HepG2 (cell line): ENCODE results near the gene CST4. TPM values are rescaled to one million over a fixed set of nuclear protein-coding genes. Genes with fewer than 3 reads are reported as not detected.

Source experiments
- CBX2 ChIP-seq, 2 experiments: fragments of 200-600 bp in 1 of 2; sonication (generic); formaldehyde crosslinking in 1 of 2; IDR thresholded peaks; 2 replicates each; pipeline versions ENCODE4 v1.7.0 to v1.8.1; 2018 to 2022; ENCODE audit warnings: low read depth in 2 of 2, low read length in 1 of 2, mild to moderate bottlenecking in 1 of 2, missing genetic modification reagents in 1 of 2
- ETV6 ChIP-seq: sonication (generic); formaldehyde crosslinking; conservative IDR thresholded peaks from 2 replicates; pipeline ENCODE4 v1.4.0; 2020; ENCODE audit warnings: missing genetic modification reagents
- FLYWCH1 ChIP-seq: sonication (generic); formaldehyde crosslinking; IDR thresholded peaks from 2 replicates; pipeline ENCODE4 v1.8.1; 2023; ENCODE audit warnings: mild to moderate bottlenecking, missing genetic modification reagents
- FOXJ3 ChIP-seq: sonication (generic); formaldehyde crosslinking; IDR thresholded peaks from 2 replicates; pipeline ENCODE4 v1.4.0; 2020; ENCODE audit warnings: missing genetic modification reagents, mild to moderate bottlenecking, borderline replicate concordance
- HOXA7 ChIP-seq: sonication (generic); formaldehyde crosslinking; IDR thresholded peaks from 2 replicates; pipeline ENCODE4 v1.8.1; 2022; ENCODE audit warnings: mild to moderate bottlenecking, missing genetic modification reagents, moderate library complexity
- JUN ChIP-seq: sonication (generic); formaldehyde crosslinking; IDR thresholded peaks from 2 replicates; pipeline ENCODE4 v1.4.0; 2020; ENCODE audit warnings: mild to moderate bottlenecking, missing genetic modification reagents
- MYC ChIP-seq: sonication (generic); formaldehyde crosslinking; IDR thresholded peaks from 2 replicates; pipeline ENCODE4 v1.9.0; 2021; ENCODE audit warnings: missing genetic modification reagents, borderline replicate concordance
- NCOA1 ChIP-seq: sonication (generic); formaldehyde crosslinking; IDR thresholded peaks from 2 replicates; pipeline ENCODE4 v1.9.0; 2021; ENCODE audit warnings: missing genetic modification reagents
- NCOA5 ChIP-seq: sonication (generic); formaldehyde crosslinking; IDR thresholded peaks from 2 replicates; pipeline ENCODE4 v1.4.0; 2020; ENCODE audit warnings: missing genetic modification reagents
- NR3C1 ChIP-seq: sonication (generic); formaldehyde crosslinking; IDR thresholded peaks from 2 replicates; pipeline ENCODE4 v1.4.0; 2020; ENCODE audit warnings: missing genetic modification reagents
- SIN3B ChIP-seq: fragments of 150-350 bp; IDR thresholded peaks from 2 replicates; pipeline ENCODE4 v1.6.1; 2014; ENCODE audit warnings: low read length
- SIX4 ChIP-seq: sonication (generic); formaldehyde crosslinking; IDR thresholded peaks from 2 replicates; pipeline ENCODE4 v1.4.0; 2020; ENCODE audit warnings: missing genetic modification reagents
- SP1 ChIP-seq, 2 experiments: fragments of 450-650 bp in 1 of 2; sonication (generic) in 1 of 2; formaldehyde crosslinking in 1 of 2; IDR thresholded peaks; 2 replicates each; pipeline versions ENCODE4 v1.4.0 to v1.6.1; 2016 to 2020; ENCODE audit warnings: missing genetic modification reagents in 1 of 2
- ZNF10 ChIP-seq: sonication (generic); formaldehyde crosslinking; IDR thresholded peaks from 2 replicates; pipeline ENCODE4 v1.4.0; 2020; ENCODE audit warnings: mild to moderate bottlenecking, low read depth, missing genetic modification reagents, borderline replicate concordance
- ZNF225 ChIP-seq: sonication (generic); formaldehyde crosslinking; IDR thresholded peaks from 2 replicates; pipeline ENCODE4 v1.4.0; 2020; ENCODE audit warnings: mild to moderate bottlenecking, missing genetic modification reagents
- ZNF264 ChIP-seq: sonication (generic); formaldehyde crosslinking; IDR thresholded peaks from 2 replicates; pipeline ENCODE4 v1.4.0; 2020; ENCODE audit warnings: missing genetic modification reagents
- ZNF275 ChIP-seq: sonication (generic); formaldehyde crosslinking; IDR thresholded peaks from 2 replicates; pipeline ENCODE4 v1.8.0; 2022; ENCODE audit warnings: missing genetic modification reagents, mild to moderate bottlenecking, inconsistent platforms, borderline replicate concordance
- ZNF280D ChIP-seq: sonication (generic); formaldehyde crosslinking; IDR thresholded peaks from 2 replicates; pipeline ENCODE4 v1.5.1; 2020; ENCODE audit warnings: mild to moderate bottlenecking, missing genetic modification reagents
- ZNF343 ChIP-seq: sonication (generic); formaldehyde crosslinking; IDR thresholded peaks from 2 replicates; pipeline ENCODE4 v1.4.0; 2020; ENCODE audit warnings: mild to moderate bottlenecking, missing genetic modification reagents
- ZNF776 ChIP-seq: sonication (generic); formaldehyde crosslinking; IDR thresholded peaks from 2 replicates; pipeline ENCODE4 v1.4.0; 2020; ENCODE audit warnings: mild to moderate bottlenecking, missing genetic modification reagents
- ZSCAN9 ChIP-seq: IDR thresholded peaks from 2 replicates; pipeline ENCODE4 v1.6.1; 2016; ENCODE audit warnings: borderline replicate concordance
- polyA plus RNA-seq, 8 experiments: library from polyadenylated mRNA; depleted of rRNA in 3 of 8; stranded (reverse) in 7 of 8; unstranded in 1 of 8; fragments of >200 nt; fragmentation: Illumina TruSeq in 4 of 8; extraction: Trizol in 4 of 8; gene quantifications; 2 replicates each; pipeline versions ENCODE4 v1.2.1 to v1.2.3, GENCODE V29; 2011 to 2016; ENCODE audit warnings: low read depth in 4 of 8, missing spikeins in 1 of 8, mixed read lengths in 1 of 8; ENCODE audit not compliant: insufficient read depth in 1 of 8
- total RNA-seq, 5 experiments: library from RNA; depleted of rRNA; stranded (reverse); fragments of >200 nt; fragmentation: Illumina TruSeq; extraction: Trizol; gene quantifications; 2 replicates each; pipeline ENCODE4 v1.2.3, GENCODE V29; 2016; ENCODE audit warnings: low read depth in 1 of 5
- TF ChIP-seq, protein P1 (sequence below): sonication (generic); formaldehyde crosslinking; IDR thresholded peaks from 2 replicates; pipeline ENCODE4 v1.5.0; 2020; ENCODE audit warnings: missing genetic modification reagents, mild to moderate bottlenecking, borderline replicate concordance
- TF ChIP-seq, protein P2 (sequence below): sonication (generic); IDR thresholded peaks from 2 replicates; pipeline ENCODE4 v1.6.1; 2016; ENCODE audit warnings: low read depth, borderline replicate concordance

The CST4 gene
- total and polyA plus RNA-seq, 2 of the 13 experiments (the other 11 are each of a cell fraction or from before 2014, with no cell fraction given) = not detected

DNA sequence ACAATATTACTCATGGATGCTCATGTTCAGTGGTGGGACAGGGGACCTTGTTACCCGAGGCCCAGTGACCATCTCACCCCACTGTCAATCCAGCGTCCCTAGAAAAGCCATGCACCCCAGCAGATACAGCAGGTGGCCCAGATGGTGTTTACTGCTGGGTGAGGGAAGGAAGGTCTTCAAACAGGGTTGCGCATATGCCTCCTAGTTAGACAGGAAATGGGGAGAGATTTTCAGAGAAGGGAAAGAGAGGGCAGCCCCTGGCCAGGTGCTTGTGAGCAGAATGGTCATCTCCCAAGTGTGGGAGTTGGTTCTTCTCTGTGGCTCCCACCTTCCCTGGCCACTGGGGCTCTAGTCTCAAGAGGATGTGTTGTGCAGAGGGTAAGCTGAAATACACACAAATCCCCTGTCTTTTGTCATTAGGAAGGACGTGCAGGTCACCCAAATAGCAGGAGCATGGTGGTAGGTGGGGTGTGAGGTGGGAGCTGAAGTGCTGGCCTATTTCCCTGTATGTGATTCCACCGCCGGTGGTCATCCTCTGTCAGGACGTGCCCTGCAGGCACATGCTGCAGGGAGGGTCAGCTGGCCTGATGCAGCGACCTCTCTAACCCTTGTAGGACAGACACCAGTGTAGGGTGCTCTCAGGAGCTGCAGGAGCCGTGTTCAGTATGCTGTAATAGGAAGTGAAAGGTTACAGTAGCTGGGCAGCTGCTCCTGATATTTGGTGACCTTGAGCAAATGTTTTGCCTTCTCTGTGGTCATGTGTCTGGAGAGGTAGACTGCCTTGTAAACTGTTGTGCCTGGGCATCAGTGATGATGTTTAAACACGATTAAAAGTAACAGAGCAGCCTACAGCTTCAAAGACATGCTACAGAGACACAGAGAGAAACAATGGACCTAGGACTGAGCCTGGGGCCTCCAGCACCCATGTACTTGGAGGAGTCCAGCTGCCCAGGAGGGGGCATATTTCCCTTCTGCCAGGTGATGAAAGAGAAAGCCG, 47.9 kb downstream of the CST4 start (continued):
- TF ChIP-seq FLYWCH1 (CRISPR knock-in tag) = 0 out of 2 replicates have a peak, but pooled peaks have one; percentile 74
- TF ChIP-seq, protein P1, sequence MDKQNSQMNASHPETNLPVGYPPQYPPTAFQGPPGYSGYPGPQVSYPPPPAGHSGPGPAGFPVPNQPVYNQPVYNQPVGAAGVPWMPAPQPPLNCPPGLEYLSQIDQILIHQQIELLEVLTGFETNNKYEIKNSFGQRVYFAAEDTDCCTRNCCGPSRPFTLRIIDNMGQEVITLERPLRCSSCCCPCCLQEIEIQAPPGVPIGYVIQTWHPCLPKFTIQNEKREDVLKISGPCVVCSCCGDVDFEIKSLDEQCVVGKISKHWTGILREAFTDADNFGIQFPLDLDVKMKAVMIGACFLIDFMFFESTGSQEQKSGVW (CRISPR knock-in tag) = no peak
- no peak for TF ChIP-seq JUN (CRISPR knock-in tag)
- no peak; the same call in 1 of the 2 replicates for TF ChIP-seq FOXJ3 (CRISPR knock-in tag)
- no peak for TF ChIP-seq ZNF776 (CRISPR knock-in tag)
- TF ChIP-seq ZNF275 = no peak; the same call in 1 of the 2 replicates
- TF ChIP-seq HOXA7 (CRISPR knock-in tag) = no peak
- TF ChIP-seq ZNF264 (CRISPR knock-in tag) = 0 out of 2 replicates have a peak, but pooled peaks have one; percentile 11
- no peak for TF ChIP-seq SIN3B
- TF ChIP-seq MYC (CRISPR knock-in tag) = peak; percentile 82
- TF ChIP-seq ZSCAN9 = peak; percentile 69; the same call in 1 of the 2 replicates
- no peak for TF ChIP-seq SP1 (IDR thresholded peaks at IDR 0.05)
- peak; percentile 48 for TF ChIP-seq SP1 (CRISPR knock-in tag; IDR thresholded peaks at IDR 0.05)
- no peak for TF ChIP-seq SIX4 (CRISPR knock-in tag)
- peak; percentile 71; the same call in 1 of the 2 replicates for TF ChIP-seq ZNF225 (CRISPR knock-in tag)
- no peak for TF ChIP-seq CBX2 (IDR thresholded peaks at IDR 0.05; ENCODE audit: low read depth, low read length)
- no peak for TF ChIP-seq CBX2 (CRISPR knock-in tag; IDR thresholded peaks at IDR 0.05; ENCODE audit: low read depth)
- no peak for TF ChIP-seq NCOA5 (CRISPR knock-in tag)
- TF ChIP-seq ETV6 (CRISPR knock-in tag) = peak; percentile 48
- TF ChIP-seq ZNF10 (CRISPR knock-in tag) = no peak
- no peak for TF ChIP-seq NCOA1 (CRISPR knock-in tag)
- 0 out of 2 replicates have a peak, but pooled peaks have one; percentile 16 for TF ChIP-seq ZNF280D (CRISPR knock-in tag)
- TF ChIP-seq, protein P2, sequence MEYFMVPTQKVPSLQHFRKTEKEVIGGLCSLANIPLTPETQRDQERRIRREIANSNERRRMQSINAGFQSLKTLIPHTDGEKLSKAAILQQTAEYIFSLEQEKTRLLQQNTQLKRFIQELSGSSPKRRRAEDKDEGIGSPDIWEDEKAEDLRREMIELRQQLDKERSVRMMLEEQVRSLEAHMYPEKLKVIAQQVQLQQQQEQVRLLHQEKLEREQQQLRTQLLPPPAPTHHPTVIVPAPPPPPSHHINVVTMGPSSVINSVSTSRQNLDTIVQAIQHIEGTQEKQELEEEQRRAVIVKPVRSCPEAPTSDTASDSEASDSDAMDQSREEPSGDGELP = peak; percentile 91
- TF ChIP-seq NR3C1 (CRISPR knock-in tag) = no peak
- TF ChIP-seq ZNF343 (CRISPR knock-in tag) = no peak
